GM19467 (cell line): ENCODE data around the gene SV2B.

Experiments used
- ATAC-seq: cut with Tn5 transposase; IDR thresholded peaks from one replicate; pipeline ENCODE4 v1.9.1; 2021; ENCODE audit warnings: mild to moderate bottlenecking, moderate library complexity; ENCODE audit not compliant: unreplicated experiment

SV2B gene

DNA sequence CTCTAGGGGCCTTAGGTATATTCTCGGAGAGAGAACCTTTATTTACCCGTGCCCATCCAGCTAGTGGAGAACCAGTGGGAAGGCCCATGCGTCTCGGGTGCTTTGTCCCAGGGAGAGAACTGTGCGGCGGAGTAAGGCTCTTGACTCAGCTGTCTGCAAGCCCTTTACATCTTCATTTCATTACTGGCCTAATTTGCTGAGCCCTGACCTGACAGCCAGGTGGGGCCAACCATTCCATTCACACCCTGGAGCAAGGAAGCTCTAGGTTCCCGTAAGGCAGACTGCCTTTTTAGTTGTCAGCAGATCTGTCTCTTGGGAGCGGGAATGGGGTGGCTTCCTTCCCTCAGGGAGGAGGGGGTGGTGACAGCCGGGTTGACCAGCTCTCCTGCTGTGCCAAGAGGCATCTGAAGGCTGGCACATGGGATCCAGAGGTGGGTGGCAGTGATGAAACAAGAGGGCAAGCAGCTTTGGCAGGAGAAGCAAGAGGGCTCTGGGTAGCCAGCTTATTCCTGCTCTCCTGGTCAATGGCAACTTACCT lies 36.4 kb downstream of the SV2B start:
- no peak for ATAC-seq

- ATAC-seq = no peak
These were observed 40.5 kb downstream of the SV2B start for GRCh38 chr15:91140601-91141000.

GRCh38 chr15:91141097-91141496 lies 41.0 kb downstream of the SV2B start:
- ATAC-seq = no peak

GRCh38 chr15:91142106-91142744 lies 42.2 kb downstream of the SV2B start:
- no peak for ATAC-seq

GRCh38 chr15:91142946-91143345 lies 42.9 kb downstream of the SV2B start:
- no peak for ATAC-seq

DNA sequence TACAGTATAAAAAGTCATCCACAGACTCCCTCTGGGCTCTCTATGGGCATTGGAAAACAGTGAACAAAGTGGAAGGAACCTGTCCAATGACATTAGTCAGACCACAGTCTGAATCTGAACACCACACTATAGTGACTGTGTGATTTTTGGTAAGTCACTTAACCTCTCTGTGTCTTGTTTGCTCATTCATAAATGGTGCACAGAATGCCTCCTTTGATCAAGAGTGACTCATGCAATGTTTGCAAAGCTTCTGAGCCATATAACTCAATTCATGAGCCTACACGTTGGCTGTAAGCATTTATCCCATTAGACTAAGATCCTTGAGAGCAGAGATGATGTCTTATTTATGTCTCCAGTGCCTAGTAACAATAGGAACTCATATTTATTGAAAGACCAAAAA lies 46.7 kb downstream of the SV2B start:
- no peak for ATAC-seq

DNA sequence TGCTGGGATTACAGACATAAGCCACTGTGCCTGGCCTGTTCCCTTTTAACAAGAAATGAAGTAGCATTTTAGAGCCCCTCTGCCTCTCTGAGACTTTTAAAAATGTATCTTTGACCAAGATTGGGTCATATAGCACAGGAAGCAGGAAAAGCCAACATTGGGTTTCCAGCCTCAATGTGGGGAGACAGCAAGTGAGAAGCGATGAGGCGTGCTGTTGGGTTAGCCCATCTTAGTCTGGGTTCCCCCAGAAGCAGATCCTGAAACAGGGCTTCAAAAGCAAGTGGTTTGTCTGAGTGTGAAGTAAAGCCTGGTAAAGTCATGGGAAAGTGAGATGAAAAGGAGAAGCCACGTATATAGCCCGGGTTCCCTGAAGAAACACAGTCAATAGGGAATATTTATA lies 48.2 kb downstream of the SV2B start:
- ATAC-seq = no peak

- ATAC-seq = no peak
These were observed 50.6 kb downstream of the SV2B start for GRCh38 chr15:91150502-91151160.

GRCh38 chr15:91151781-91152563 lies 51.9 kb downstream of the SV2B start:
- no peak for ATAC-seq

DNA sequence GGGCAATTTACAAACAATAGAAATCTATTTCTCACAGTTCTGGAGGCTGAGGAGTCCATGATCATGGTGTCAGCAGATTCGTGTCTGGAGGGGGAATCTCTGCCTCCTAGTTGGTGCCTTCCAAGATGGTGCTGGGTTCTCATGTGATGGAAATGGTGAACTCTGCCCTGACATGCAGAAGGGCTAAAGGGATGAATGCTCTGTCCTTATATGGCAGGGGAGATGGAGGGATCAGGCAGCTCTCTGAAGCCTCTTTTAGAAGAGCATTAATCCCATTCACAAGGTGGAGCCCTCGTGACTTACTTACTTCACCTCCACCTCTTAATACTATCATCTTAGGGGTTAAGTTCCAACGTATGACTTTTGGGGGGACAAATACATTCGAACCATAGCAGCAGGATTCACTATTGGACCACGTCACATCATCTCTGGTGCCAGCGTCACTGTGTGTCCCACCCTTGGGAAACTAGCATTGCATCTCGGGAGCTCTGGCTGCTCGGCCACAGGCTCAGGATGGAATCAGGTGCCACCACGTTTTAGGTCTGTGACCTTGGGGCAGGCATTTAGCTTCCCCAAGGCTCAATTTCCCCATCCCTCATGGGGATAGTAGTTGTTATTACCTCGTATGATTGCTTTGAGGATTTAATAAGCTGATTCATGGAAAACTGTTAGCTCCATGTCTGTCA lies 53.0 kb downstream of the SV2B start:
- no peak for ATAC-seq

DNA sequence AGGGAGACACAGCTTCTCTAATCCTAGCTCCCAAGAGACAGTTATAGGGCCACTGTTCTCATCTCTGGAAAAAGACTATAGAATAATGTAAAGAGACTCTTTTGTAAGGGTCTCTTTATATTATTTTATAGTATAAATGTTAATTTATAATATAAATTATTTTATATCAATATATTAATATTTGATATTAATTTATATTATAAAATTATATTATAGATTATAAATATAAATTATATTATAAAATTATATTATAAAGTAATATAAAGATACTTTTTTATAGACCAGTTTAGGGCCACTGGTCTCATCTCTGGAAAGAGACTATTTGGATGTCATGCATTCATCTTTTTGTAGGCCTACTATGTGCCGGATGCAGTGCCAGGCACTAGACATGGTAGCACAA lies 53.9 kb downstream of the SV2B start:
- no peak for ATAC-seq

GRCh38 chr15:91156175-91156726 lies 56.2 kb downstream of the SV2B start:
- no peak for ATAC-seq

- ATAC-seq = no peak
These were observed 58.6 kb downstream of the SV2B start for GRCh38 chr15:91158415-91159394.

DNA sequence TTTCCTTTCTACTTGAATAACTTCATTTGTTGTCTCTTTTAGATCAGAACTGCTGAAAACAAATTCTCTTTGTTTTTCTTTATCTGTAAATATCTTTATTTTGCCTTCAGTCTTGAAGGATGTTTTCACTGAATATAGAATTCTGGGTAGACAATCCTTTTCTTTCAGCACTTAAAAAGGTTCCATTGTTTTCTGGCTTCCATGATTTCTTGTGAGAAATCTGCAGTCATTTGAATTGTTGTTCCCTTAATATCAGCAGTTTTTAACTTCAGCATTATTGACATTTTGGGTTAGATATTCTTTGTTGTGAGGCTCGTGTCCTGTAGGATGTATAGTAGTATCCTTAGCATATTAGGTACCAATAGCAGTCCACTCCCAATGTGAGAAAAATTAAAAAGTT lies 65.8 kb downstream of the SV2B start:
- ATAC-seq = no peak

DNA sequence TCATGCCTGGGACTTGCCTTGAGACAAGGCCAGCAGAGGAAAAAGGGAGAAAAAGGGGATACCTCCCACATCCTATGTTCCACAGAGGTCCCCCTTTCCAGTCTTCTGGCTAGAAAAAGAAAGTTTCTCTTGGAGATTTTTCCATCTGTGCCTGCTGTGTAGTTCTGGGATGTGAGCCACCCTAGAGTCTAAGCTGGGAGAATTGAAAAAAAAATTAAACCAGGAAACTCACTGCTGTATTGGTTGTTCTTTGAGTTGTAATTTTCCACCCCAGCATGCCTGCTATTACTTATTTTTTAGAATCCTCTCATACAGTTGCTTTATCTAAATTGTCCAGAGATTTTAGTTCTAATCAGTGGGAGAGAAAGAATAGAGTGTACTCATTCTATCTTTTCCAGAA lies 68.4 kb downstream of the SV2B start:
- ATAC-seq = no peak

DNA sequence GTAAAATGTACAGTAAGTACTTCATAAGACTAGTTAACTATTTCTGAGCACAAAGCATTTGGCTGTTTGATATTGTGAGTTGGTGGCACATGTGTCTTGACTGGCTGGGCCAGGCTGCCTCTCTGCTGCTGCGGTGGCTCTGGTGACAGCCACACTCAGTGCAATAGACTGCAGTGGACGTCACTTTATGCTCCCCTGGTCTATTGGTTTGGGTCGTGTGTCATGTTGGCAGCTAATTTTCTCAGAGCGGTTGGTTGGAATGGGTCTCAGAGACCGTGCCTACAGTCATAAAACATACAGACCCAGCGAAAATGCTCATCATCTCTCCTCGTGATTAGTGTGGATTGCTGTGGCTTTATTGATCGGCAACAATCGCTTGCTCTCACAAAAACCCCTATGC lies 71.3 kb downstream of the SV2B start:
- ATAC-seq = no peak

GRCh38 chr15:91182101-91182500 lies 82.0 kb downstream of the SV2B start:
- ATAC-seq = no peak

DNA sequence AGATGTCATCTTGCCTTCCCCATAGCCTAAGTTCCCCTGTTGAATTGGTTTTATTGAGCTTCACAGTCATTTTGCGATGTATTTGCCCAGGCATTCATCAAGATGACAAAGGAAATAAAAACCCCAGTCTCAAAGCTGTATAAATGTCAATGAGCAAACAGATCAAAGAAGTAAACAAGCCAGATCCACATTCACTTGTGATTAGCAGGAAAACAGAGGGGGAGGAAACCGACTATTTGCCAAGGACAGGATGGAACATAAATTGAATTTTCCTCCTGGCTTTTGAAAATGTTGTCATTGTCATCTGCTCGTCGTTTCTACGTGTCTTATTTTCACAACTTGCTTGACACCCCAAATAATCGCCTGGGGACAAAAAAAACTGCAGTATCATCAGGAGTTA lies 83.5 kb downstream of the SV2B start:
- ATAC-seq = no peak

DNA sequence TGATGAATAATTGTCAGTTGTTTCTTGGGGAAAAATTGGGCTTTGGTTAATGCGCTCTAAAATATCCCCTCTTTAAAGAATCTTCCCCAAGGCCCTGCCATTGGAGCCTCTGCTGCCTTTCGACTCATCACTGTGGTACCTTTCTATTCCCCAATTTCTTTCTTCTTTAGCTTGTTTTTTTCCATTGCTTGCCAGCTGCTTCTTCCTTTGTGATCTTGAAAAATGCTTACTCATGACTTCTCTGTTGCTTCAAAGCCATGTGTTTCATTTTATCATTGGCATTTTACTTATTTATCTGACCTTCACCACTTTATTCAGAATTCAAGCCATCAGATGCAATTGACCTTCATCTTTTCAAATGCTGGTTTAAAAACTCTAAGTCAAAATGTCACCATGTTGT lies 84.4 kb downstream of the SV2B start:
- no peak for ATAC-seq
